CD4-positive, alpha-beta T cell (primary cell): ENCODE data around the gene B4GALT5. TPM values are rescaled to one million over a fixed set of nuclear protein-coding genes. Genes with fewer than 3 reads are reported as not detected.

ENCODE experiments used
- ATAC-seq: fragments of 200-7000 bp; cut with Tn5 transposase; one replicate; pipeline ENCODE4 v1.10.0; 2022; ENCODE audit warnings: mild to moderate bottlenecking; ENCODE audit not compliant: poor library complexity
- CTCF ChIA-PET: fragments of 350-600 bp; sonication (Branson Sonifier 250); formaldehyde crosslinking; loops from one replicate; lab custom pipeline; 2021; ENCODE audit warnings: antibody characterized with exemption, inconsistent platforms; lab: Charles Lee
- POLR2A ChIA-PET: fragments of 350-600 bp; sonication (Branson Sonifier 250); formaldehyde crosslinking; loops from one replicate; lab custom pipeline; 2021; ENCODE audit warnings: antibody characterized with exemption, inconsistent platforms; lab: Charles Lee
- DNase-seq, 14 experiments: peaks; one replicate each; pipeline ENCODE4 v3.0.0-alpha.2; 2013 to 2020; ENCODE audit warnings: mixed read lengths in 2 of 14
- H3K27ac ChIP-seq, 2 donors: one replicate each; pipeline versions ENCODE4 v1.5.1 to v1.7.0; 2013; ENCODE audit warnings: low read length in 2 of 2, low read depth in 1 of 2, mild to moderate bottlenecking in 1 of 2
- H3K27me3 ChIP-seq, 2 experiments: 1 replicate in 1 of 2; 2 replicates in 1 of 2; pipeline versions ENCODE4 v1.6.1 to v1.7.0; 2013; ENCODE audit warnings: low read length in 2 of 2, control low read depth in 1 of 2, mild to moderate bottlenecking in 1 of 2, moderate library complexity in 1 of 2; ENCODE audit not compliant: insufficient read depth in 2 of 2, control insufficient read depth in 1 of 2
- H3K36me3 ChIP-seq: one replicate; pipeline ENCODE4 v1.6.1; 2013; ENCODE audit warnings: low read length, control low read depth; ENCODE audit not compliant: insufficient read depth
- H3K4me1 ChIP-seq: one replicate; pipeline ENCODE4 v1.6.1; 2013; ENCODE audit warnings: low read length, control low read depth; ENCODE audit not compliant: insufficient read depth
- H3K4me3 ChIP-seq: one replicate; pipeline ENCODE4 v1.5.1; 2013; ENCODE audit warnings: mild to moderate bottlenecking, low read length, moderate library complexity
- H3K9me3 ChIP-seq, 2 experiments: 1 replicate in 1 of 2; 2 replicates in 1 of 2; pipeline versions ENCODE4 v1.6.1 to v1.7.0; 2013; ENCODE audit warnings: low read length in 2 of 2, mild to moderate bottlenecking in 2 of 2, control low read depth in 1 of 2, moderate library complexity in 1 of 2; ENCODE audit not compliant: control insufficient read depth in 1 of 2, insufficient read depth in 1 of 2
- H3K27ac Mint-ChIP-seq: one replicate; pipeline ENCODE4 v1.8.0; 2020; ENCODE audit warnings: mixed read lengths
- H3K27me3 Mint-ChIP-seq: one replicate; pipeline ENCODE4 v1.8.0; 2021; ENCODE audit warnings: mixed read lengths
- H3K36me3 Mint-ChIP-seq: one replicate; pipeline ENCODE4 v1.8.0; 2021; ENCODE audit warnings: low read depth, mixed read lengths
- H3K4me1 Mint-ChIP-seq: one replicate; pipeline ENCODE4 v1.8.0; 2021; ENCODE audit warnings: low read depth, mixed read lengths
- H3K4me3 Mint-ChIP-seq: one replicate; pipeline ENCODE4 v1.8.0; 2020; ENCODE audit warnings: mild to moderate bottlenecking, mixed read lengths
- H3K9me3 Mint-ChIP-seq: one replicate; pipeline ENCODE4 v1.8.0; 2020; ENCODE audit warnings: mixed read lengths
- CTCF ChIP-seq: fragments of 200-600 bp; IDR thresholded peaks from one replicate; pipeline ENCODE4 v1.8.0; 2022; ENCODE audit warnings: antibody characterized with exemption, mild to moderate bottlenecking
- intact Hi-C, 2 experiments: fragments of 100-400 bp; cut with DNase I in 1 of 2; cut with micrococcal nuclease in 1 of 2; formaldehyde crosslinking; loops; one replicate each; pipeline versions ENCODE4 v1.15.1 to v1.9.0; 2023 to 2025; cut with DNase I, micrococcal nuclease
- total RNA-seq, 174 experiments: library from RNA in 2 of 174; stranded (reverse) in 2 of 174; gene quantifications; one replicate each; pipeline ENCODE4 v1.2.3 and lab custom pipeline; 2021 to 2026

Gene B4GALT5
- total RNA-seq, 2 experiments from 2014 or later: 3.1 to 3.2 TPM

GRCh38 chr20:49675368-49676151 lies 38.1 kb downstream of the B4GALT5 start:
- Mint-ChIP-seq H3K4me3 (no peak overlapping the region), H3K9me3 (no peaks in the 10 kb centered on the region), H3K27me3 (no peaks in the 10 kb centered on the region), H3K36me3 (no peaks in the 10 kb centered on the region), H3K4me1 (peaks cover 55% of the 10 kb centered on the region), H3K27ac (peak overlapping the region; percentile 83)
- Histone ChIP-seq H3K4me3 (no peak overlapping the region), H3K4me1 (peaks cover 45% of the 10 kb centered on the region), H3K27me3 (no peaks in the 10 kb centered on the region), H3K9me3 (no peaks in the 10 kb centered on the region), H3K36me3 (no peaks in the 10 kb centered on the region), H3K27ac (peak overlapping the region in 1 of 2 donors; percentile 57)
- no peak for ATAC-seq
- intact Hi-C loops: no loop called here
- CTCF ChIA-PET: no interaction called here
- POLR2A ChIA-PET: interaction anchor here (1.6 kb wide), 1 partner anchor 137 kb away, joined by 4 read pairs; the partner anchor contains the start of gene SLC9A8
- no peak for TF ChIP-seq CTCF
- DNase-seq: no peak

GRCh38 chr20:49674383-49675352 lies 39.0 kb downstream of the B4GALT5 start:
- H3K27me3 Mint-ChIP-seq: no peaks in the 10 kb centered on the region
- H3K4me3 ChIP-seq: no peak overlapping the region
- POLR2A ChIA-PET: no interaction called here
- no peak overlapping the region for H3K4me3 Mint-ChIP-seq
- peak overlapping the region; percentile 83 for H3K27ac Mint-ChIP-seq
- no peaks in the 10 kb centered on the region for H3K9me3 Mint-ChIP-seq
- ATAC-seq (no peak), DNase-seq (no peak)
- no peaks in the 10 kb centered on the region for H3K27me3 ChIP-seq
- no peaks in the 10 kb centered on the region for H3K36me3 Mint-ChIP-seq
- H3K4me1 ChIP-seq: peaks cover 50% of the 10 kb centered on the region
- H3K36me3 ChIP-seq: no peaks in the 10 kb centered on the region
- CTCF ChIA-PET: no interaction called here
- H3K27ac ChIP-seq: peak overlapping the region in 1 of 2 donors; percentile 57
- intact Hi-C loops: loop anchor here in 1 of 2 experiments (5.0 kb wide), 1 partner anchor 38 kb away; the partner anchor contains the start of gene B4GALT5
- H3K4me1 Mint-ChIP-seq: peaks cover 60% of the 10 kb centered on the region
- no peak for TF ChIP-seq CTCF
- no peaks in the 10 kb centered on the region for H3K9me3 ChIP-seq

- CTCF ChIA-PET: no interaction called here
- Mint-ChIP-seq H3K27me3 (no peaks in the 10 kb centered on the region), H3K36me3 (no peaks in the 10 kb centered on the region), H3K27ac (no peak overlapping the region), H3K9me3 (no peaks in the 10 kb centered on the region), H3K4me1 (peaks cover 59% of the 10 kb centered on the region), H3K4me3 (no peak overlapping the region)
- POLR2A ChIA-PET: no interaction called here
- Histone ChIP-seq H3K9me3 (no peaks in the 10 kb centered on the region), H3K27me3 (no peaks in the 10 kb centered on the region), H3K27ac (no peak overlapping the region), H3K4me1 (peaks cover 42% of the 10 kb centered on the region), H3K4me3 (no peak overlapping the region), H3K36me3 (no peaks in the 10 kb centered on the region)
- TF ChIP-seq CTCF: no peak
- DNase-seq: no peak
- intact Hi-C loops: loop anchor here in 1 of 2 experiments (5.0 kb wide), 1 partner anchor 40 kb away; the partner anchor contains the start of gene B4GALT5
- no peak for ATAC-seq
Observed at GRCh38 chr20:49672096-49672664, 41.5 kb downstream of the B4GALT5 start.
